HCT116 (cell line): ENCODE measurements around the gene TMEM242. TPM values are rescaled to one million over a fixed set of nuclear protein-coding genes. Genes with fewer than 3 reads are reported as not detected.

Source experiments
- CEBPB ChIP-seq: IDR thresholded peaks from 2 replicates; pipeline ENCODE4 v1.6.1; 2012; ENCODE audit warnings: low read depth
- EZH2 ChIP-seq: fragments of 200-600 bp; sonication (generic); IDR thresholded peaks from 2 replicates; pipeline ENCODE4 v1.6.1; 2017; ENCODE audit warnings: antibody characterized with exemption, mixed run types
- FOSL1 ChIP-seq: IDR thresholded peaks from 2 replicates; pipeline ENCODE4 v1.6.1; 2012; ENCODE audit warnings: low read depth
- JUND ChIP-seq: IDR thresholded peaks from 2 replicates; pipeline ENCODE4 v1.6.1; 2012
- MAX ChIP-seq: IDR thresholded peaks from 2 replicates; pipeline ENCODE4 v1.6.1; 2012
- POLR2A ChIP-seq: IDR thresholded peaks from 2 replicates; pipeline ENCODE4 v1.7.0; 2011; ENCODE audit warnings: borderline replicate concordance; ENCODE audit not compliant: insufficient read depth, insufficient read length; ENCODE audit errors: extremely low read depth
- REST ChIP-seq: IDR thresholded peaks from 2 replicates; pipeline ENCODE4 v1.6.1; 2012; ENCODE audit warnings: low read depth
- SP1 ChIP-seq: IDR thresholded peaks from 2 replicates; pipeline ENCODE4 v1.6.1; 2012; ENCODE audit warnings: low read depth
- YY1 ChIP-seq: IDR thresholded peaks from 2 replicates; pipeline ENCODE4 v1.6.1; 2011; ENCODE audit warnings: low read length, low read depth, moderate library complexity, mild to moderate bottlenecking; ENCODE audit not compliant: insufficient replicate concordance; ENCODE audit errors: extremely low read depth
- ZBTB33 ChIP-seq: IDR thresholded peaks from 2 replicates; pipeline ENCODE4 v1.6.1; 2011; ENCODE audit warnings: mild to moderate bottlenecking, low read length, moderate library complexity; ENCODE audit not compliant: insufficient replicate concordance; ENCODE audit errors: extremely low read depth
- total RNA-seq: library from RNA; stranded (reverse); gene quantifications from one replicate; pipeline ENCODE4 v1.2.1, GENCODE V29; 2021; ENCODE audit not compliant: unreplicated experiment

Gene TMEM242
- total RNA-seq, 1 experiment from 2014 or later, result 11.6 TPM

- TF ChIP-seq REST (no peak), CEBPB (no peak), POLR2A (no peak), YY1 (no peak), FOSL1 (no peak), SP1 (no peak), MAX (no peak), JUND (no peak), ZBTB33 (no peak), EZH2 (no peak)
Measured at GRCh38 chr6:157304899-157305663, 18.2 kb downstream of the TMEM242 start (continued).
